ENCODE results near the gene ZNF358.

GRCh38 chr19:7529246-7529600 is 13.3 kb downstream of the ZNF358 start:
- TF ChIP-seq CTCF (IDR thresholded peaks at IDR 0.05): no peak
- no peak for TF ChIP-seq POLR2AphosphoS5 (IDR thresholded peaks at IDR 0.05)
- TF ChIP-seq POLR2A (IDR thresholded peaks at IDR 0.05): no peak
- TF ChIP-seq EP300 (IDR thresholded peaks at IDR 0.05; ENCODE audit: low read depth): no peak

Measured in transverse colon (tissue), 4 donors.